Effector memory CD4-positive, alpha-beta T cell (primary cell): ENCODE data around the gene ACY1.

Experiments
- DNase-seq, 3 donors: peaks; one replicate each; pipeline ENCODE4 v3.0.0-alpha.2; 2020
- H3K27ac ChIP-seq: 2 replicates; pipeline ENCODE4 v1.7.0; 2013; ENCODE audit warnings: mild to moderate bottlenecking, low read length, moderate library complexity; ENCODE audit not compliant: insufficient read depth, poor library complexity, severe bottlenecking
- H3K27me3 ChIP-seq: replicated peaks from 2 replicates; pipeline ENCODE4 v1.7.0; 2013; ENCODE audit warnings: mild to moderate bottlenecking, low read length; ENCODE audit not compliant: insufficient read depth, control insufficient read depth, poor library complexity, severe bottlenecking
- H3K36me3 ChIP-seq: 2 replicates; pipeline ENCODE4 v1.7.0; 2013; ENCODE audit warnings: mild to moderate bottlenecking, low read length, moderate library complexity; ENCODE audit not compliant: control insufficient read depth, insufficient read depth
- H3K4me1 ChIP-seq: 2 replicates; pipeline ENCODE4 v1.7.0; 2013; ENCODE audit warnings: low read length, mild to moderate bottlenecking; ENCODE audit not compliant: control insufficient read depth, insufficient read depth, poor library complexity, severe bottlenecking
- H3K4me3 ChIP-seq: 2 replicates; pipeline ENCODE4 v1.7.0; 2013; ENCODE audit warnings: low read length, low read depth, mild to moderate bottlenecking; ENCODE audit not compliant: insufficient read depth, poor library complexity, severe bottlenecking
- H3K9me3 ChIP-seq: 2 replicates; pipeline ENCODE4 v1.7.0; 2013; ENCODE audit warnings: mild to moderate bottlenecking, low read length, moderate library complexity; ENCODE audit not compliant: control insufficient read depth

Gene ACY1

GRCh38 chr3:52006017-52006819, 22.9 kb downstream of the ACY1 start:
- Histone ChIP-seq H3K36me3 (no peaks in the 10 kb centered on the region), H3K4me1 (peaks cover 17% of the 10 kb centered on the region), H3K4me3 (no peak overlapping the region), H3K27ac (no peak overlapping the region), H3K9me3 (no peaks in the 10 kb centered on the region), H3K27me3 (no peaks in the 10 kb centered on the region)
- no peak for DNase-seq

- H3K36me3 ChIP-seq: no peaks in the 10 kb centered on the region
- H3K4me3 ChIP-seq: no peak overlapping the region
- no peak overlapping the region for H3K27ac ChIP-seq
- H3K9me3 ChIP-seq: no peaks in the 10 kb centered on the region
- DNase-seq: no peak
- H3K4me1 ChIP-seq: peaks cover 12% of the 10 kb centered on the region
- no peaks in the 10 kb centered on the region for H3K27me3 ChIP-seq
These were observed 23.4 kb downstream of the ACY1 start for GRCh38 chr3:52006820-52007133.

GRCh38 chr3:52007291-52007690, 24.0 kb downstream of the ACY1 start:
- no peaks in the 10 kb centered on the region for H3K27me3 ChIP-seq
- peaks cover 8% of the 10 kb centered on the region for H3K4me1 ChIP-seq
- H3K27ac ChIP-seq: no peak overlapping the region
- H3K4me3 ChIP-seq: no peak overlapping the region
- DNase-seq: no peak
- no peaks in the 10 kb centered on the region for H3K36me3 ChIP-seq
- H3K9me3 ChIP-seq: no peaks in the 10 kb centered on the region

GRCh38 chr3:52010431-52010830, 27.1 kb downstream of the ACY1 start:
- H3K4me3 ChIP-seq: no peak overlapping the region
- no peaks in the 10 kb centered on the region for H3K36me3 ChIP-seq
- H3K9me3 ChIP-seq: no peaks in the 10 kb centered on the region
- no peak overlapping the region for H3K27ac ChIP-seq
- H3K27me3 ChIP-seq: no peaks in the 10 kb centered on the region
- H3K4me1 ChIP-seq: peaks cover 8% of the 10 kb centered on the region
- no peak for DNase-seq

GRCh38 chr3:52012699-52013098, 29.4 kb downstream of the ACY1 start:
- Histone ChIP-seq H3K4me3 (no peak overlapping the region), H3K27me3 (no peaks in the 10 kb centered on the region), H3K9me3 (no peaks in the 10 kb centered on the region), H3K4me1 (no peaks in the 10 kb centered on the region), H3K27ac (no peak overlapping the region), H3K36me3 (no peaks in the 10 kb centered on the region)
- no peak for DNase-seq

GRCh38 chr3:52013802-52014598, 30.7 kb downstream of the ACY1 start:
- H3K27me3 ChIP-seq: no peaks in the 10 kb centered on the region
- H3K9me3 ChIP-seq: no peaks in the 10 kb centered on the region
- H3K4me3 ChIP-seq: no peak overlapping the region
- no peaks in the 10 kb centered on the region for H3K4me1 ChIP-seq
- no peaks in the 10 kb centered on the region for H3K36me3 ChIP-seq
- no peak for DNase-seq
- no peak overlapping the region for H3K27ac ChIP-seq

- Histone ChIP-seq H3K27me3 (no peaks in the 10 kb centered on the region), H3K4me1 (no peaks in the 10 kb centered on the region), H3K36me3 (no peaks in the 10 kb centered on the region), H3K27ac (no peak overlapping the region), H3K9me3 (no peaks in the 10 kb centered on the region), H3K4me3 (no peak overlapping the region)
- no peak for DNase-seq
These were observed 31.3 kb downstream of the ACY1 start for GRCh38 chr3:52014613-52015012.

- no peaks in the 10 kb centered on the region for H3K9me3 ChIP-seq
- no peak overlapping the region for H3K27ac ChIP-seq
- no peaks in the 10 kb centered on the region for H3K4me1 ChIP-seq
- no peak overlapping the region for H3K4me3 ChIP-seq
- no peaks in the 10 kb centered on the region for H3K36me3 ChIP-seq
- DNase-seq: no peak
- no peaks in the 10 kb centered on the region for H3K27me3 ChIP-seq
These were observed 32.3 kb downstream of the ACY1 start for GRCh38 chr3:52015438-52016228.

- no peak for DNase-seq
- Histone ChIP-seq H3K4me3 (no peak overlapping the region), H3K27me3 (no peaks in the 10 kb centered on the region), H3K9me3 (no peaks in the 10 kb centered on the region), H3K4me1 (no peaks in the 10 kb centered on the region), H3K27ac (no peak overlapping the region), H3K36me3 (no peaks in the 10 kb centered on the region)
These were observed 34.3 kb downstream of the ACY1 start for GRCh38 chr3:52017586-52017985.
